Vagina (tissue), 2 donors: ENCODE measurements around the gene ADARB1. TPM values are rescaled to one million over a fixed set of nuclear protein-coding genes. Genes with fewer than 3 reads are reported as not detected.

Source experiments
- DNase-seq, 2 donors: peaks; one replicate each; pipeline ENCODE4 v3.0.0-alpha.2; 2017; ENCODE audit errors: extremely low spot score in 2 of 2
- H3K27ac ChIP-seq: fragments of 200-600 bp; sonication (generic); one replicate; pipeline ENCODE4 v1.5.1; 2019
- H3K27me3 ChIP-seq: fragments of 200-600 bp; sonication (generic); one replicate; pipeline ENCODE4 v1.5.1; 2019
- H3K36me3 ChIP-seq, 2 donors: fragments of 200-600 bp; sonication (generic); one replicate each; pipeline ENCODE4 v1.5.1; 2017 to 2019
- H3K4me1 ChIP-seq: fragments of 200-600 bp; sonication (generic); one replicate; pipeline ENCODE4 v1.5.1; 2019
- H3K4me3 ChIP-seq, 2 donors: fragments of 200-600 bp; sonication (generic); 1 replicate in 1 of 2; 2 replicates in 1 of 2; pipeline ENCODE4 v1.5.1; 2016 to 2019
- H3K9me3 ChIP-seq: fragments of 200-600 bp; sonication (generic); one replicate; pipeline ENCODE4 v1.5.1; 2019
- POLR2A ChIP-seq, 2 donors: fragments of 450-650 bp; IDR thresholded peaks; one replicate each; pipeline ENCODE4 v1.6.1; 2017; ENCODE audit warnings: antibody characterized with exemption in 2 of 2, mild to moderate bottlenecking in 2 of 2, moderate library complexity in 2 of 2
- POLR2AphosphoS5 ChIP-seq, 2 donors: sonication (generic); formaldehyde crosslinking; IDR thresholded peaks; one replicate each; pipeline ENCODE4 v1.9.0; 2017; ENCODE audit warnings: antibody characterized with exemption in 2 of 2, mild to moderate bottlenecking in 2 of 2, low read depth in 1 of 2; ENCODE audit not compliant: insufficient read depth in 1 of 2
- intact Hi-C: fragments of 100-400 bp; cut with DNase I; formaldehyde crosslinking; loops from one replicate; pipeline ENCODE4 v1.15.1; 2023
- total RNA-seq: library from RNA; depleted of rRNA; stranded (reverse); fragments of >200 nt; gene quantifications from one replicate; pipeline ENCODE4 v1.2.3, GENCODE V29; 2016
- TF ChIP-seq, protein P1 (sequence below), 3 experiments: fragments of 450-650 bp in 2 of 3; fragments of 200-600 bp in 1 of 3; sonication (generic) in 1 of 3; IDR thresholded peaks; one replicate each; pipeline ENCODE4 v1.5.1; 2017 to 2019; ENCODE audit warnings: antibody characterized with exemption in 3 of 3, mild to moderate bottlenecking in 2 of 3, moderate library complexity in 2 of 3

ADARB1 gene
- total RNA-seq, 1 donor from 2014 or later, result 19.6 TPM

DNA sequence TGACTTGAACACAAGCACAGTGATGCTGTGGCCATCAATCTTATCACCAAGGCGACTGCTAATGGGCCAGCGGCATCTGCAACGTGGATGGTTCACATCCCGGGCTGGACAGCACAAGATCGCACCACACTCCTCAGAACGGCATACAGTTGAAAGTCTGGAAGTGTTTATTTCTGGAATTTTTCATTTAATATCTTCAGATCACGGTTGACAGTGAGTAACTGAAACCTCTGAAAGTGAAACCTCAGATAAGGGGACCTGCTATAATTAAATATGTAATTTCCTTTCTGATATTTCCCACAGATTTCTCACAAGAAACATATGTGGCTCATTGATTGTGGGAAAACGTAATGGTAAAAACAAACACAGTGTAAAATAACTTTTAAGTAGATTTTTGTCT is 129.6 kb downstream of the ADARB1 start:
- Histone ChIP-seq H3K27ac (no peak overlapping the region), H3K36me3 (peaks cover 0 to 8% of the 10 kb centered on the region in 2 donors), H3K27me3 (no peaks in the 10 kb centered on the region), H3K9me3 (no peaks in the 10 kb centered on the region), H3K4me1 (no peaks in the 10 kb centered on the region), H3K4me3 (no peak overlapping the region)
- TF ChIP-seq, protein P1, sequence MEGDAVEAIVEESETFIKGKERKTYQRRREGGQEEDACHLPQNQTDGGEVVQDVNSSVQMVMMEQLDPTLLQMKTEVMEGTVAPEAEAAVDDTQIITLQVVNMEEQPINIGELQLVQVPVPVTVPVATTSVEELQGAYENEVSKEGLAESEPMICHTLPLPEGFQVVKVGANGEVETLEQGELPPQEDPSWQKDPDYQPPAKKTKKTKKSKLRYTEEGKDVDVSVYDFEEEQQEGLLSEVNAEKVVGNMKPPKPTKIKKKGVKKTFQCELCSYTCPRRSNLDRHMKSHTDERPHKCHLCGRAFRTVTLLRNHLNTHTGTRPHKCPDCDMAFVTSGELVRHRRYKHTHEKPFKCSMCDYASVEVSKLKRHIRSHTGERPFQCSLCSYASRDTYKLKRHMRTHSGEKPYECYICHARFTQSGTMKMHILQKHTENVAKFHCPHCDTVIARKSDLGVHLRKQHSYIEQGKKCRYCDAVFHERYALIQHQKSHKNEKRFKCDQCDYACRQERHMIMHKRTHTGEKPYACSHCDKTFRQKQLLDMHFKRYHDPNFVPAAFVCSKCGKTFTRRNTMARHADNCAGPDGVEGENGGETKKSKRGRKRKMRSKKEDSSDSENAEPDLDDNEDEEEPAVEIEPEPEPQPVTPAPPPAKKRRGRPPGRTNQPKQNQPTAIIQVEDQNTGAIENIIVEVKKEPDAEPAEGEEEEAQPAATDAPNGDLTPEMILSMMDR (IDR thresholded peaks at IDR 0.05), result no peak
- TF ChIP-seq POLR2A (IDR thresholded peaks at IDR 0.05) (no peak), POLR2AphosphoS5 (IDR thresholded peaks at IDR 0.05; ENCODE audit: insufficient read depth in 1 of 2, low read depth in 1 of 2) (no peak)
- intact Hi-C loops, result no loop called here
- DNase-seq, result no peak

GRCh38 chr21:45204395-45204794 is 130.0 kb downstream of the ADARB1 start:
- TF ChIP-seq POLR2A (IDR thresholded peaks at IDR 0.05) (no peak), POLR2AphosphoS5 (IDR thresholded peaks at IDR 0.05; ENCODE audit: insufficient read depth in 1 of 2, low read depth in 1 of 2) (no peak)
- TF ChIP-seq, protein P1 (IDR thresholded peaks at IDR 0.05), result no peak
- no peak for DNase-seq
- Histone ChIP-seq H3K27me3 (no peaks in the 10 kb centered on the region), H3K4me1 (no peaks in the 10 kb centered on the region), H3K4me3 (no peak overlapping the region), H3K36me3 (peaks cover 0 to 8% of the 10 kb centered on the region in 2 donors), H3K27ac (no peak overlapping the region), H3K9me3 (no peaks in the 10 kb centered on the region)
- intact Hi-C loops, result no loop called here

DNA sequence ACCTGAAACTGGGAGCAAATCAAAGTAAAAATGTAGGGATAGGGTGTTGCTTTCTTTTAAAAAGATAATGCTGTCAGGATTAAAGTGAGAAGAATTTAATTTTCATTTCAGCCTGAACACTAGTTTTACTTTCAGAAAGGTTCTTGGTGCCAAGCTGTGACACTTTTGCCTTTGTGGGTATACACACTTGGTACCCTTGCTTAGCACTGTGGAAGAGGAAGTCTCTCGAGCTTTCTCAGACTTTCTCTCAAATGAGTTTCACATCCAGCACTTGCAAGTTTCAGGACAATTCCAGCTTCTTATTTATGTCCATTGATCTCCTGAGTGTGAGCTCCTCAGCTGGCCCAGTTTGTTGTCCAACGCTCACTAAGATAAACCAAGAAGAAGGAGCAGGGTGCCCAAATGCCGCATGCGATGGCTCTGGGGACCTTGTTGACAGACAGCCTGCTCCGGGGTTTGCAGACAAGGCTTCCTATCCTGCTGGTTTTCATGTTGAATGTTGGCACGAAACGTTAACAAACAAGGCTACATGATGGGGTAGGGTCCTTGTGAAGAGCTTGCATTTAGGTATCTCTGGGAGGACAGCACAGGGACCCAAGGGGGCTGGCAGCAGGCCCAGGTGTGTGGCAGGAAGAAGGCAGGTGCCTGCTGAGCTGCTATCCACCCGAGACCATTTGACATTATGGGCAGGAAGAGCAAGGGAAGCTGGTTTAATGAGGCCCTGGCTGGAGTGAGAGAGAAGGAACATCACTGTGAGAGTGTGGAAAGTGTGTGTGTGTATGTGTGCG is 133.7 kb downstream of the ADARB1 start:
- Histone ChIP-seq H3K4me3 (no peak overlapping the region), H3K4me1 (peaks cover 14% of the 10 kb centered on the region), H3K9me3 (no peaks in the 10 kb centered on the region), H3K27ac (peak overlapping the region; percentile 40), H3K27me3 (no peaks in the 10 kb centered on the region), H3K36me3 (peaks cover 0 to 16% of the 10 kb centered on the region in 2 donors)
- DNase-seq, result no peak
- intact Hi-C loops, result no loop called here
- TF ChIP-seq POLR2AphosphoS5 (IDR thresholded peaks at IDR 0.05; ENCODE audit: insufficient read depth in 1 of 2, low read depth in 1 of 2), result no peak
- TF ChIP-seq POLR2A (IDR thresholded peaks at IDR 0.05), result no peak
- TF ChIP-seq, protein P1 (IDR thresholded peaks at IDR 0.05), result no peak

GRCh38 chr21:45208627-45208951 is 134.2 kb downstream of the ADARB1 start:
- peaks cover 14% of the 10 kb centered on the region for H3K4me1 ChIP-seq
- no peaks in the 10 kb centered on the region for H3K27me3 ChIP-seq
- no peaks in the 10 kb centered on the region for H3K9me3 ChIP-seq
- H3K36me3 ChIP-seq, result peaks cover 0 to 16% of the 10 kb centered on the region in 2 donors
- DNase-seq, result no peak
- intact Hi-C loops, result no loop called here
- H3K27ac ChIP-seq, result peak overlapping the region; percentile 40
- TF ChIP-seq POLR2A (IDR thresholded peaks at IDR 0.05) (no peak), POLR2AphosphoS5 (IDR thresholded peaks at IDR 0.05; ENCODE audit: insufficient read depth in 1 of 2, low read depth in 1 of 2) (no peak)
- TF ChIP-seq, protein P1 (IDR thresholded peaks at IDR 0.05), result no peak
- H3K4me3 ChIP-seq, result no peak overlapping the region

GRCh38 chr21:45209046-45209445 is 134.7 kb downstream of the ADARB1 start:
- TF ChIP-seq POLR2AphosphoS5 (IDR thresholded peaks at IDR 0.05; ENCODE audit: insufficient read depth in 1 of 2, low read depth in 1 of 2) (peak in 1 of 2 donors; percentile 35), POLR2A (IDR thresholded peaks at IDR 0.05) (no peak)
- TF ChIP-seq, protein P1 (IDR thresholded peaks at IDR 0.05), result no peak
- intact Hi-C loops, result no loop called here
- H3K36me3 ChIP-seq, result peaks cover 0 to 14% of the 10 kb centered on the region in 2 donors
- no peaks in the 10 kb centered on the region for H3K27me3 ChIP-seq
- no peak overlapping the region for H3K4me3 ChIP-seq
- H3K4me1 ChIP-seq, result peaks cover 14% of the 10 kb centered on the region
- peak overlapping the region; percentile 25 for H3K27ac ChIP-seq
- H3K9me3 ChIP-seq, result no peaks in the 10 kb centered on the region
- no peak for DNase-seq
